IMR-90 (cell line): ENCODE results near the gene RCBTB2. TPM values are rescaled to one million over a fixed set of nuclear protein-coding genes. Genes with fewer than 3 reads are reported as not detected.

Experiments
- ATAC-seq: fragments of 200-7000 bp; cut with Tn5 transposase; 2 replicates; pipeline ENCODE4 v1.9.1; 2020; ENCODE audit warnings: low read depth, mild to moderate bottlenecking, moderate library complexity
- BruUV-seq: library from RNA; stranded (reverse); fragments of 400-500 nt; replicated peaks from 2 replicates; lab custom pipeline; 2021; lab: Mats Ljungman, UMichigan
- CTCF ChIA-PET: fragments of 300-600 bp; formaldehyde crosslinking; extraction: SDS; loops from one replicate; lab custom pipeline; 2021; ENCODE audit warnings: antibody characterized with exemption; lab: Yijun Ruan, JAX
- POLR2A ChIA-PET: fragments of 300-600 bp; sonication (Branson Sonifier 250); formaldehyde crosslinking; loops from one replicate; lab custom pipeline; 2022; ENCODE audit warnings: antibody characterized with exemption; ENCODE audit not compliant: unreplicated experiment; lab: Charles Lee
- DNase-seq: peaks from one replicate; pipeline ENCODE4 v3.0.0; 2013
- H2AFZ ChIP-seq: replicated peaks from 2 replicates; pipeline ENCODE3; 2013; ENCODE audit warnings: low read length, mild to moderate bottlenecking; ENCODE audit not compliant: poor library complexity
- H2AK5ac ChIP-seq: 2 replicates; pipeline ENCODE4 v1.6.1; 2013; ENCODE audit warnings: low read depth, low read length, inconsistent platforms
- H2AK9ac ChIP-seq: replicated peaks from 2 replicates; pipeline ENCODE3; 2013; ENCODE audit warnings: mild to moderate bottlenecking, low read depth, low read length, moderate library complexity; ENCODE audit not compliant: poor library complexity
- H2BK120ac ChIP-seq: 2 replicates; pipeline ENCODE4 v1.6.1; 2013; ENCODE audit warnings: low read depth, low read length, inconsistent platforms
- H2BK15ac ChIP-seq: 3 replicates; pipeline ENCODE4 v1.6.1; 2013; ENCODE audit warnings: low read depth, low read length, inconsistent platforms
- H2BK20ac ChIP-seq: 2 replicates; pipeline ENCODE4 v1.6.1; 2013; ENCODE audit warnings: low read depth, mild to moderate bottlenecking, inconsistent platforms, low read length, moderate library complexity
- H2BK5ac ChIP-seq: 2 replicates; pipeline ENCODE4 v1.6.1; 2013; ENCODE audit warnings: mild to moderate bottlenecking, low read depth, low read length, inconsistent platforms; ENCODE audit not compliant: poor library complexity, severe bottlenecking
- H3K14ac ChIP-seq: replicated peaks from 2 replicates; pipeline ENCODE4 v1.6.1; 2013; ENCODE audit warnings: low read depth, low read length, inconsistent platforms
- H3K18ac ChIP-seq: 2 replicates; pipeline ENCODE4 v1.6.1; 2013; ENCODE audit warnings: low read depth, low read length, control low read depth
- H3K23ac ChIP-seq: 2 replicates; pipeline ENCODE4 v1.6.1; 2013; ENCODE audit warnings: low read depth, low read length, inconsistent platforms
- H3K27ac ChIP-seq: 2 replicates; pipeline ENCODE4 v1.5.1; 2013; ENCODE audit warnings: mild to moderate bottlenecking, control low read depth, low read length; ENCODE audit not compliant: insufficient read depth
- H3K27me3 ChIP-seq: 2 replicates; pipeline ENCODE4 v1.6.1; 2013; ENCODE audit warnings: low read length; ENCODE audit not compliant: control insufficient read depth, insufficient read depth
- H3K36me3 ChIP-seq: 2 replicates; pipeline ENCODE4 v1.6.1; 2013; ENCODE audit warnings: low read length, mixed read lengths; ENCODE audit not compliant: control insufficient read depth, insufficient read depth
- H3K4ac ChIP-seq: 2 replicates; pipeline ENCODE4 v1.6.1; 2013; ENCODE audit warnings: low read depth, low read length, inconsistent platforms
- H3K4me1 ChIP-seq: 2 replicates; pipeline ENCODE4 v1.6.1; 2013; ENCODE audit warnings: low read length, mixed read lengths; ENCODE audit not compliant: control insufficient read depth, insufficient read depth
- H3K4me2 ChIP-seq: 2 replicates; pipeline ENCODE4 v1.6.1; 2013; ENCODE audit warnings: low read depth, mild to moderate bottlenecking, control low read depth, low read length, moderate library complexity
- H3K4me3 ChIP-seq: 2 replicates; pipeline ENCODE4 v1.5.1; 2013; ENCODE audit warnings: low read depth, mild to moderate bottlenecking, control low read depth, low read length, moderate library complexity; ENCODE audit not compliant: insufficient read depth
- H3K56ac ChIP-seq: 2 replicates; pipeline ENCODE4 v1.6.1; 2013; ENCODE audit warnings: low read length, inconsistent platforms; ENCODE audit not compliant: insufficient read depth; ENCODE audit errors: extremely low read depth
- H3K79me1 ChIP-seq, 2 experiments: 2 replicates each; pipeline ENCODE4 v1.6.1; 2013; ENCODE audit warnings: low read length in 2 of 2, inconsistent platforms in 1 of 2, low read depth in 1 of 2
- H3K9ac ChIP-seq: 2 replicates; pipeline ENCODE4 v1.6.1; 2013; ENCODE audit warnings: low read depth, low read length, control low read depth
- H3K9me1 ChIP-seq: 2 replicates; pipeline ENCODE4 v1.6.1; 2013; ENCODE audit warnings: low read length, inconsistent platforms; ENCODE audit not compliant: insufficient read depth
- H3K9me3 ChIP-seq: 2 replicates; pipeline ENCODE4 v1.6.1; 2013; ENCODE audit warnings: low read length; ENCODE audit not compliant: control insufficient read depth, insufficient read depth
- H4K20me1 ChIP-seq: 2 replicates; pipeline ENCODE4 v1.6.1; 2013; ENCODE audit warnings: low read length, inconsistent platforms; ENCODE audit not compliant: insufficient read depth
- H4K5ac ChIP-seq: 2 replicates; pipeline ENCODE4 v1.6.1; 2013; ENCODE audit warnings: mild to moderate bottlenecking, low read depth, low read length, control low read depth
- H4K8ac ChIP-seq, 2 experiments: 2 replicates each; pipeline ENCODE4 v1.6.1; 2013; ENCODE audit warnings: low read depth in 2 of 2, low read length in 2 of 2, control low read depth in 1 of 2, inconsistent platforms in 1 of 2
- H4K91ac ChIP-seq: 2 replicates; pipeline ENCODE4 v1.6.1; 2013; ENCODE audit warnings: low read depth, low read length, inconsistent platforms; ENCODE audit not compliant: insufficient read depth
- BHLHE40 ChIP-seq: fragments of 150-350 bp; IDR thresholded peaks from 2 replicates; pipeline ENCODE4 v1.6.1; 2016; ENCODE audit warnings: mild to moderate bottlenecking, low read depth, low read length
- CEBPB ChIP-seq: IDR thresholded peaks from 2 replicates; pipeline ENCODE4 v1.6.1; 2012; ENCODE audit warnings: low read depth, low read length, improper control_type of control experiment
- CHD1 ChIP-seq: IDR thresholded peaks from 2 replicates; pipeline ENCODE4 v1.6.1; 2012; ENCODE audit warnings: low read depth, low read length, improper control_type of control experiment
- FOS ChIP-seq: fragments of 150-350 bp; IDR thresholded peaks from 2 replicates; pipeline ENCODE4 v1.6.1; 2016; ENCODE audit warnings: low read depth, low read length
- MAFK ChIP-seq: IDR thresholded peaks from 2 replicates; pipeline ENCODE4 v1.6.1; 2012; ENCODE audit warnings: low read depth, low read length, improper control_type of control experiment
- MAZ ChIP-seq: IDR thresholded peaks from 2 replicates; pipeline ENCODE4 v1.6.1; 2012; ENCODE audit warnings: low read depth, mild to moderate bottlenecking, low read length, improper control_type of control experiment, moderate library complexity, borderline replicate concordance
- MXI1 ChIP-seq: IDR thresholded peaks from 2 replicates; pipeline ENCODE4 v1.6.1; 2012; ENCODE audit warnings: low read depth, mild to moderate bottlenecking, low read length, moderate library complexity, borderline replicate concordance
- NFE2L2 ChIP-seq: fragments of 150-350 bp; IDR thresholded peaks from 2 replicates; pipeline ENCODE4 v1.6.1; 2016; ENCODE audit warnings: low read depth, mild to moderate bottlenecking, low read length
- POLR2A ChIP-seq: IDR thresholded peaks from 2 replicates; pipeline ENCODE4 v1.6.1; 2012; ENCODE audit warnings: mild to moderate bottlenecking, low read depth, low read length
- RAD21 ChIP-seq: IDR thresholded peaks from 2 replicates; pipeline ENCODE4 v1.6.1; 2012; ENCODE audit warnings: low read length, improper control_type of control experiment
- RCOR1 ChIP-seq: IDR thresholded peaks from 2 replicates; pipeline ENCODE4 v1.6.1; 2012; ENCODE audit warnings: mild to moderate bottlenecking, low read length, improper control_type of control experiment; ENCODE audit not compliant: insufficient replicate concordance
- RFX5 ChIP-seq: IDR thresholded peaks from 2 replicates; pipeline ENCODE4 v1.8.0; 2012; ENCODE audit warnings: low read depth, mild to moderate bottlenecking, low read length, moderate library complexity
- SMC3 ChIP-seq: fragments of 150-350 bp; IDR thresholded peaks from 2 replicates; pipeline ENCODE4 v1.6.1; 2016; ENCODE audit warnings: low read depth, mild to moderate bottlenecking, antibody characterized with exemption, low read length, moderate library complexity
- WGBS, 2 experiments: methylation state at CpG; one replicate each; pipeline versions ENCODE4 v1.1.5 to v1.1.7; 2013; ENCODE audit warnings: missing lambda C conversion rate in 2 of 2; ENCODE audit not compliant: insufficient read length in 1 of 2; ENCODE audit errors: extremely low coverage in 2 of 2; 5-methylcytosine and 5-hydroxymethylcytosine counted together
- dilution Hi-C: fragments of 300-500 bp; cut with HindIII; formaldehyde crosslinking; loops from one replicate; pipeline ENCODE4 v1.14.3; 2018; ENCODE audit warnings: low sequenced_read_pairs; ENCODE audit not compliant: unreplicated experiment
- in situ Hi-C: fragments of 300-500 bp; cut with MboI; formaldehyde crosslinking; loops from 3 replicates; pipeline ENCODE4 v1.14.3; 2019; ENCODE audit warnings: low sequenced_read_pairs, inconsistent platforms, mixed read lengths
- intact Hi-C: fragments of 100-400 bp; cut with micrococcal nuclease; formaldehyde crosslinking; loops from 2 replicates; pipeline ENCODE4 v1.10.0; 2022
- polyA plus RNA-seq, 3 experiments: library from polyadenylated mRNA; depleted of rRNA; stranded (reverse); fragments of >200 nt; gene quantifications; 2 replicates each; pipeline ENCODE4 v1.2.3, GENCODE V29; 2012; ENCODE audit warnings: low replicate concordance in 1 of 3
- total RNA-seq: library from RNA; depleted of rRNA; stranded (reverse); fragments of >200 nt; gene quantifications from 2 replicates; pipeline ENCODE4 v1.2.3, GENCODE V29; 2012
- TF ChIP-seq, protein P1 (sequence below): conservative IDR thresholded peaks from 2 replicates; pipeline ENCODE4 v1.5.1; 2012; ENCODE audit warnings: mild to moderate bottlenecking, low read depth, low read length, improper control_type of control experiment
- TF ChIP-seq, protein P2 (sequence below): fragments of 150-350 bp; IDR thresholded peaks from 2 replicates; pipeline ENCODE4 v1.6.1; 2016; ENCODE audit warnings: low read depth, mild to moderate bottlenecking, low read length, moderate library complexity, borderline replicate concordance
- TF ChIP-seq, protein P3 (sequence below): fragments of 150-350 bp; IDR thresholded peaks from 2 replicates; pipeline ENCODE4 v1.6.1; 2017; ENCODE audit warnings: mild to moderate bottlenecking, antibody characterized with exemption, low read length, low read depth

RCBTB2 gene
- total and polyA plus RNA-seq, 2 of the 4 experiments (the other 2 are of a cell fraction): 4.0 to 5.2 TPM

GRCh38 chr13:48530833-48531232 lies 2.0 kb downstream of the RCBTB2 start:
- Histone ChIP-seq H2BK5ac (no peak overlapping the region), H4K20me1 (no peaks in the 10 kb centered on the region), H3K9me3 (no peaks in the 10 kb centered on the region), H4K91ac (no peak overlapping the region), H3K4ac (no peak overlapping the region), H2BK15ac (no peak overlapping the region), H2AFZ (no peak overlapping the region), H4K5ac (no peak overlapping the region), H3K18ac (no peak overlapping the region), H3K4me2 (no peak overlapping the region), H3K79me1 (peaks cover 8 to 13% of the 10 kb centered on the region in 2 experiments), H3K27me3 (no peaks in the 10 kb centered on the region), H2BK20ac (no peak overlapping the region), H3K23ac (no peak overlapping the region), H2AK5ac (no peak overlapping the region), H2BK120ac (no peak overlapping the region), H3K36me3 (no peaks in the 10 kb centered on the region), H3K27ac (no peak overlapping the region), H3K56ac (no peak overlapping the region), H3K4me1 (peaks cover 5% of the 10 kb centered on the region), H4K8ac (no peak overlapping the region), H2AK9ac (no peak overlapping the region), H3K4me3 (no peak overlapping the region), H3K9me1 (peaks cover 2% of the 10 kb centered on the region; the same call in 1 of the 2 replicates), H3K9ac (no peak overlapping the region), H3K14ac (no peak overlapping the region)
- no peak for TF ChIP-seq MAZ
- no peak for TF ChIP-seq BHLHE40
- TF ChIP-seq NFE2L2: no peak
- TF ChIP-seq, protein P1, sequence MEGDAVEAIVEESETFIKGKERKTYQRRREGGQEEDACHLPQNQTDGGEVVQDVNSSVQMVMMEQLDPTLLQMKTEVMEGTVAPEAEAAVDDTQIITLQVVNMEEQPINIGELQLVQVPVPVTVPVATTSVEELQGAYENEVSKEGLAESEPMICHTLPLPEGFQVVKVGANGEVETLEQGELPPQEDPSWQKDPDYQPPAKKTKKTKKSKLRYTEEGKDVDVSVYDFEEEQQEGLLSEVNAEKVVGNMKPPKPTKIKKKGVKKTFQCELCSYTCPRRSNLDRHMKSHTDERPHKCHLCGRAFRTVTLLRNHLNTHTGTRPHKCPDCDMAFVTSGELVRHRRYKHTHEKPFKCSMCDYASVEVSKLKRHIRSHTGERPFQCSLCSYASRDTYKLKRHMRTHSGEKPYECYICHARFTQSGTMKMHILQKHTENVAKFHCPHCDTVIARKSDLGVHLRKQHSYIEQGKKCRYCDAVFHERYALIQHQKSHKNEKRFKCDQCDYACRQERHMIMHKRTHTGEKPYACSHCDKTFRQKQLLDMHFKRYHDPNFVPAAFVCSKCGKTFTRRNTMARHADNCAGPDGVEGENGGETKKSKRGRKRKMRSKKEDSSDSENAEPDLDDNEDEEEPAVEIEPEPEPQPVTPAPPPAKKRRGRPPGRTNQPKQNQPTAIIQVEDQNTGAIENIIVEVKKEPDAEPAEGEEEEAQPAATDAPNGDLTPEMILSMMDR: no peak
- no peak for TF ChIP-seq RFX5
- no peak for TF ChIP-seq FOS
- no peak for TF ChIP-seq MAFK
- TF ChIP-seq, protein P2, sequence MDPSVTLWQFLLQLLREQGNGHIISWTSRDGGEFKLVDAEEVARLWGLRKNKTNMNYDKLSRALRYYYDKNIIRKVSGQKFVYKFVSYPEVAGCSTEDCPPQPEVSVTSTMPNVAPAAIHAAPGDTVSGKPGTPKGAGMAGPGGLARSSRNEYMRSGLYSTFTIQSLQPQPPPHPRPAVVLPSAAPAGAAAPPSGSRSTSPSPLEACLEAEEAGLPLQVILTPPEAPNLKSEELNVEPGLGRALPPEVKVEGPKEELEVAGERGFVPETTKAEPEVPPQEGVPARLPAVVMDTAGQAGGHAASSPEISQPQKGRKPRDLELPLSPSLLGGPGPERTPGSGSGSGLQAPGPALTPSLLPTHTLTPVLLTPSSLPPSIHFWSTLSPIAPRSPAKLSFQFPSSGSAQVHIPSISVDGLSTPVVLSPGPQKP: no peak
- TF ChIP-seq RAD21: no peak
- no peak for TF ChIP-seq CEBPB
- TF ChIP-seq, protein P3, sequence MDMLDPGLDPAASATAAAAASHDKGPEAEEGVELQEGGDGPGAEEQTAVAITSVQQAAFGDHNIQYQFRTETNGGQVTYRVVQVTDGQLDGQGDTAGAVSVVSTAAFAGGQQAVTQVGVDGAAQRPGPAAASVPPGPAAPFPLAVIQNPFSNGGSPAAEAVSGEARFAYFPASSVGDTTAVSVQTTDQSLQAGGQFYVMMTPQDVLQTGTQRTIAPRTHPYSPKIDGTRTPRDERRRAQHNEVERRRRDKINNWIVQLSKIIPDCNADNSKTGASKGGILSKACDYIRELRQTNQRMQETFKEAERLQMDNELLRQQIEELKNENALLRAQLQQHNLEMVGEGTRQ: no peak
- no peak for TF ChIP-seq CHD1
- TF ChIP-seq POLR2A: no peak
- TF ChIP-seq RCOR1: no peak
- no peak for TF ChIP-seq MXI1
- TF ChIP-seq SMC3: no peak
- POLR2A ChIA-PET: no interaction called here
- dilution Hi-C loops (no loop called here), in situ Hi-C loops (no loop called here), intact Hi-C loops (loop anchor here (5.0 kb wide), 1 partner anchor 124 kb away; no protein-coding TSS in a partner anchor)
- CTCF ChIA-PET: no interaction called here
- WGBS, 2 experiments: 92% methylated on average over 4 of the region's 6 CpGs; no CpG with 5 or more reads in 1 of the 2 experiments
- DNase-seq: no peak
- BruUV-seq: no TSS peak
- ATAC-seq: no peak
